Stimulated activated CD8-positive, alpha-beta memory T cell treated with anti-CD3 and anti-CD28 coated beads, Interleukin-4, amount 100 ng/mL, for 1 hour (primary cell): Measurements from ENCODE around the gene NANOGP8.
"Not testable (repeated sequence)": the region's sequence is repeated elsewhere in the genome, so short reads cannot be mapped to it uniquely, and the experiment has no call there.

Source experiments
- DNase-seq, 2 donors: peaks; one replicate each; pipeline ENCODE4 v3.0.0-alpha.2; 2020; ENCODE audit warnings: low read depth in 2 of 2, low spot score in 1 of 2

Gene NANOGP8

GRCh38 chr15:35095941-35096340 lies 10.8 kb upstream of the NANOGP8 start:
- DNase-seq = no peak

GRCh38 chr15:35092846-35093245 lies 7.8 kb upstream of the NANOGP8 start:
- DNase-seq = no peak

- no peak for DNase-seq
Observed at GRCh38 chr15:35092311-35092710, 7.2 kb upstream of the NANOGP8 start.

- DNase-seq = no peak
Observed at GRCh38 chr15:35090104-35090807, 5.2 kb upstream of the NANOGP8 start.

- no peak for DNase-seq
Observed at GRCh38 chr15:35089551-35089950, 4.5 kb upstream of the NANOGP8 start.

- DNase-seq = no peak
Observed at GRCh38 chr15:35088329-35088728, 3.2 kb upstream of the NANOGP8 start.

GRCh38 chr15:35087759-35088158 lies 2.7 kb upstream of the NANOGP8 start:
- DNase-seq = no peak

- not testable (repeated sequence) for DNase-seq
Observed at GRCh38 chr15:35082371-35083348, 2.4 kb downstream of the NANOGP8 start.

GRCh38 chr15:35081626-35082365 lies 3.3 kb downstream of the NANOGP8 start:
- not testable (repeated sequence) for DNase-seq

GRCh38 chr15:35080226-35080625 lies 4.9 kb downstream of the NANOGP8 start:
- no peak for DNase-seq

GRCh38 chr15:35078221-35078915 lies 6.7 kb downstream of the NANOGP8 start:
- peak; percentile 1 to 25 for DNase-seq

GRCh38 chr15:35071106-35071505 lies 14.0 kb downstream of the NANOGP8 start:
- no peak for DNase-seq

- no peak for DNase-seq
Observed at GRCh38 chr15:35068846-35069475, 16.1 kb downstream of the NANOGP8 start.

GRCh38 chr15:35067496-35068347 lies 17.4 kb downstream of the NANOGP8 start:
- no peak for DNase-seq

GRCh38 chr15:35066094-35066493 lies 19.0 kb downstream of the NANOGP8 start:
- no peak for DNase-seq

GRCh38 chr15:35064576-35065190 lies 20.4 kb downstream of the NANOGP8 start:
- DNase-seq = no peak

GRCh38 chr15:35062738-35063099 lies 22.4 kb downstream of the NANOGP8 start:
- no peak for DNase-seq

- no peak for DNase-seq
Observed at GRCh38 chr15:35061825-35062737, 23.0 kb downstream of the NANOGP8 start.
